H1 (cell line): ENCODE data around the gene RPL32.
A peak's percentile ranks its signal among the peaks of the same experiment; 100 is the strongest.

ENCODE experiments used
- ATF2 ChIP-seq: IDR thresholded peaks from 2 replicates; pipeline ENCODE4 v1.6.1; 2012; ENCODE audit warnings: low read length, inconsistent platforms
- BACH1 ChIP-seq: IDR thresholded peaks from 2 replicates; pipeline ENCODE4 v1.6.1; 2012; ENCODE audit warnings: low read length, improper control_type of control experiment
- CBX8 ChIP-seq: fragments of 300-800, 300-1000 bp; sonication (generic); IDR thresholded peaks from 2 replicates; pipeline ENCODE4 v1.7.1; 2016; ENCODE audit warnings: low read depth, low read length, borderline replicate concordance
- CTCF ChIP-seq, 3 experiments: IDR thresholded peaks; 1 replicate in 2 of 3; 2 replicates in 1 of 3; pipeline versions ENCODE4 v1.5.1 to v1.6.1; 2011; ENCODE audit warnings: low read length in 3 of 3, mild to moderate bottlenecking in 3 of 3, inconsistent platforms in 2 of 3, low read depth in 1 of 3, moderate library complexity in 1 of 3; ENCODE audit not compliant: insufficient read depth in 1 of 3; ENCODE audit errors: control extremely low read depth in 1 of 3
- EP300 ChIP-seq, 2 experiments: IDR thresholded peaks; 1 replicate in 1 of 2; 2 replicates in 1 of 2; pipeline ENCODE4 v1.6.1; 2011 to 2012; ENCODE audit warnings: low read depth in 2 of 2, low read length in 2 of 2, mild to moderate bottlenecking in 2 of 2, borderline replicate concordance in 1 of 2, inconsistent platforms in 1 of 2, moderate library complexity in 1 of 2
- EZH2 ChIP-seq: fragments of 200-600 bp; sonication (generic); IDR thresholded peaks from 2 replicates; pipeline ENCODE4 v1.7.1; 2012; ENCODE audit warnings: low read depth, mild to moderate bottlenecking, moderate library complexity, low read length, inconsistent platforms; ENCODE audit not compliant: severe bottlenecking
- POLR2A ChIP-seq, 2 experiments: IDR thresholded peaks; 1 replicate in 1 of 2; 2 replicates in 1 of 2; pipeline ENCODE4 v1.6.1; 2011; ENCODE audit warnings: low read depth in 2 of 2, low read length in 2 of 2, mild to moderate bottlenecking in 2 of 2; ENCODE audit errors: control extremely low read depth in 1 of 2
- RFX5 ChIP-seq: IDR thresholded peaks from 2 replicates; pipeline ENCODE4 v1.6.1; 2011; ENCODE audit warnings: low read depth, low read length, improper control_type of control experiment, borderline replicate concordance
- SP1 ChIP-seq: IDR thresholded peaks from 2 replicates; pipeline ENCODE4 v1.6.1; 2011; ENCODE audit warnings: low read depth, low read length

- TF ChIP-seq CTCF (IDR thresholded peaks at IDR 0.05; ENCODE audit: control extremely low read depth in 1 of 3, insufficient read depth in 1 of 3, low read depth in 1 of 3, low read length in 3 of 3) (peak in 2 of 3 experiments; percentile 33 to 41; a peak in 3 of 4 replicates), CBX8 (no peak), BACH1 (no peak), EP300 (IDR thresholded peaks at IDR 0.05; ENCODE audit: borderline replicate concordance in 1 of 2, low read depth in 2 of 2, low read length in 2 of 2) (no peak), POLR2A (IDR thresholded peaks at IDR 0.05; ENCODE audit: control extremely low read depth in 1 of 2, low read depth in 2 of 2, low read length in 2 of 2) (no peak), RFX5 (no peak), SP1 (no peak), ATF2 (no peak), EZH2 (no peak)
These were observed 15.3 kb upstream of the RPL32 start for GRCh38 chr3:12856626-12857025.
